Measurements from ENCODE around the gene GINM1. TPM values are rescaled to one million over a fixed set of nuclear protein-coding genes. Genes with fewer than 3 reads are reported as not detected.

The GINM1 gene
- total RNA-seq, 1 experiment from 2014 or later, result 31.7 TPM

- Histone ChIP-seq H3K4me1 (ENCODE audit: control insufficient read depth, insufficient read depth, low read length) (no peaks in the 10 kb centered on the region), H3K36me3 (ENCODE audit: control insufficient read depth, insufficient read depth, low read length) (no peaks in the 10 kb centered on the region; the same call in 1 of the 2 replicates), H3K27me3 (ENCODE audit: control insufficient read depth, insufficient read depth, low read length) (no peaks in the 10 kb centered on the region), H3K27ac (ENCODE audit: low read length) (no peak overlapping the region), H3K9me3 (ENCODE audit: control insufficient read depth, insufficient read depth, low read depth, low read length) (no peaks in the 10 kb centered on the region), H3K4me3 (ENCODE audit: low read depth in 2 of 2, low read length in 2 of 2) (no peak overlapping the region)
- ATAC-seq, result no peak
- TF ChIP-seq CTCF (IDR thresholded peaks at IDR 0.05), result no peak
- no peak for TF ChIP-seq REST (IDR thresholded peaks at IDR 0.05; ENCODE audit: insufficient read depth in 1 of 2, low read depth in 2 of 2, low read length in 1 of 2)
- no peak for TF ChIP-seq SIN3A (IDR thresholded peaks at IDR 0.05; ENCODE audit: borderline replicate concordance, insufficient read depth, low read depth, low read length)
- TF ChIP-seq POLR2AphosphoS5 (IDR thresholded peaks at IDR 0.05; ENCODE audit: low read depth, low read length), result no peak
- TF ChIP-seq TCF7L2 (IDR thresholded peaks at IDR 0.05; ENCODE audit: low read depth, low read length), result no peak
- BruUV-seq (replicated peaks), result no TSS peak
- CTCF ChIA-PET, result no interaction called here
- POLR2A ChIA-PET, result no interaction called here
- intact Hi-C loops (cut with micrococcal nuclease; ENCODE audit: unreplicated experiment) (no loop called here), in situ Hi-C loops (cut with HindIII; ENCODE audit: low pct_unique_long_range_greater_than_20kb, low sequenced_read_pairs) (no loop called here)
- no peak for DNase-seq (ENCODE audit: low read depth, low spot score)
Observed at GRCh38 chr6:149628875-149629510, 62.8 kb downstream of the GINM1 start.

- ChIA-PET CTCF (no interaction called here), POLR2A (no interaction called here)
- no peak overlapping the region for H3K4me3 ChIP-seq (ENCODE audit: low read depth in 2 of 2, low read length in 2 of 2)
- no TSS peak for BruUV-seq (replicated peaks)
- no peaks in the 10 kb centered on the region for H3K9me3 ChIP-seq (ENCODE audit: control insufficient read depth, insufficient read depth, low read depth, low read length)
- ATAC-seq, result no peak
- H3K4me1 ChIP-seq (ENCODE audit: control insufficient read depth, insufficient read depth, low read length), result no peaks in the 10 kb centered on the region
- H3K27ac ChIP-seq (ENCODE audit: low read length), result no peak overlapping the region
- H3K27me3 ChIP-seq (ENCODE audit: control insufficient read depth, insufficient read depth, low read length), result no peaks in the 10 kb centered on the region
- in situ Hi-C loops (cut with HindIII; ENCODE audit: low pct_unique_long_range_greater_than_20kb, low sequenced_read_pairs) (no loop called here), intact Hi-C loops (cut with micrococcal nuclease; ENCODE audit: unreplicated experiment) (no loop called here)
- H3K36me3 ChIP-seq (ENCODE audit: control insufficient read depth, insufficient read depth, low read length), result no peaks in the 10 kb centered on the region; the same call in 1 of the 2 replicates
- no peak for DNase-seq (ENCODE audit: low read depth, low spot score)
- TF ChIP-seq TCF7L2 (IDR thresholded peaks at IDR 0.05; ENCODE audit: low read depth, low read length), result no peak
Observed at GRCh38 chr6:149634315-149634714, 68.1 kb downstream of the GINM1 start.

GRCh38 chr6:149636124-149636523 is 69.9 kb downstream of the GINM1 start:
- DNase-seq (ENCODE audit: low read depth, low spot score) (no peak), ATAC-seq (no peak)
- Histone ChIP-seq H3K36me3 (ENCODE audit: control insufficient read depth, insufficient read depth, low read length) (no peaks in the 10 kb centered on the region), H3K27me3 (ENCODE audit: control insufficient read depth, insufficient read depth, low read length) (no peaks in the 10 kb centered on the region), H3K4me1 (ENCODE audit: control insufficient read depth, insufficient read depth, low read length) (no peaks in the 10 kb centered on the region), H3K4me3 (ENCODE audit: low read depth in 2 of 2, low read length in 2 of 2) (no peak overlapping the region), H3K27ac (ENCODE audit: low read length) (no peak overlapping the region), H3K9me3 (ENCODE audit: control insufficient read depth, insufficient read depth, low read depth, low read length) (no peaks in the 10 kb centered on the region)
- in situ Hi-C loops (cut with HindIII; ENCODE audit: low pct_unique_long_range_greater_than_20kb, low sequenced_read_pairs) (no loop called here), intact Hi-C loops (cut with micrococcal nuclease; ENCODE audit: unreplicated experiment) (no loop called here)
- CTCF ChIA-PET, result no interaction called here
- TF ChIP-seq TCF7L2 (IDR thresholded peaks at IDR 0.05; ENCODE audit: low read depth, low read length) (no peak), SIN3A (IDR thresholded peaks at IDR 0.05; ENCODE audit: borderline replicate concordance, insufficient read depth, low read depth, low read length) (no peak), CTCF (IDR thresholded peaks at IDR 0.05) (no peak), REST (IDR thresholded peaks at IDR 0.05; ENCODE audit: insufficient read depth in 1 of 2, low read depth in 2 of 2, low read length in 1 of 2) (no peak)
- BruUV-seq (replicated peaks), result no TSS peak
- POLR2A ChIA-PET, result no interaction called here
